Measurements from ENCODE around the gene MRRF. TPM values are rescaled to one million over a fixed set of nuclear protein-coding genes. Genes with fewer than 3 reads are reported as not detected.

MRRF gene
- total RNA-seq, 4 donors from 2014 or later = 33.2 to 55.7 (median 47.2) TPM

GRCh38 chr9:122376796-122377195, 112.1 kb downstream of the MRRF start:
- Histone ChIP-seq H3K36me3 (no peaks in the 10 kb centered on the region), H3K9me3 (no peaks in the 10 kb centered on the region), H3K27me3 (no peaks in the 10 kb centered on the region), H3K27ac (no peak overlapping the region), H3K4me1 (peaks cover 8% of the 10 kb centered on the region in 2 donors), H3K4me3 (no peak overlapping the region)
- no peak for ATAC-seq
- DNase-seq = no peak
- TF ChIP-seq, protein P1, sequence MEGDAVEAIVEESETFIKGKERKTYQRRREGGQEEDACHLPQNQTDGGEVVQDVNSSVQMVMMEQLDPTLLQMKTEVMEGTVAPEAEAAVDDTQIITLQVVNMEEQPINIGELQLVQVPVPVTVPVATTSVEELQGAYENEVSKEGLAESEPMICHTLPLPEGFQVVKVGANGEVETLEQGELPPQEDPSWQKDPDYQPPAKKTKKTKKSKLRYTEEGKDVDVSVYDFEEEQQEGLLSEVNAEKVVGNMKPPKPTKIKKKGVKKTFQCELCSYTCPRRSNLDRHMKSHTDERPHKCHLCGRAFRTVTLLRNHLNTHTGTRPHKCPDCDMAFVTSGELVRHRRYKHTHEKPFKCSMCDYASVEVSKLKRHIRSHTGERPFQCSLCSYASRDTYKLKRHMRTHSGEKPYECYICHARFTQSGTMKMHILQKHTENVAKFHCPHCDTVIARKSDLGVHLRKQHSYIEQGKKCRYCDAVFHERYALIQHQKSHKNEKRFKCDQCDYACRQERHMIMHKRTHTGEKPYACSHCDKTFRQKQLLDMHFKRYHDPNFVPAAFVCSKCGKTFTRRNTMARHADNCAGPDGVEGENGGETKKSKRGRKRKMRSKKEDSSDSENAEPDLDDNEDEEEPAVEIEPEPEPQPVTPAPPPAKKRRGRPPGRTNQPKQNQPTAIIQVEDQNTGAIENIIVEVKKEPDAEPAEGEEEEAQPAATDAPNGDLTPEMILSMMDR (IDR thresholded peaks at IDR 0.05 in 4 of 5, conservative IDR thresholded peaks at IDR 0.05 in 1 of 5) = no peak
- TF ChIP-seq POLR2A (IDR thresholded peaks at IDR 0.05) = no peak
- in situ Hi-C loops (cut with MboI; ENCODE audit: low sequenced_read_pairs in 4 of 4) (no loop called here), intact Hi-C loops (cut with DNase I; ENCODE audit: low total_unique reads) (no loop called here)

GRCh38 chr9:122377241-122378164, 112.8 kb downstream of the MRRF start:
- ATAC-seq (no peak), DNase-seq (no peak)
- no peaks in the 10 kb centered on the region for H3K36me3 ChIP-seq
- no peak overlapping the region for H3K4me3 ChIP-seq
- intact Hi-C loops (cut with DNase I; ENCODE audit: low total_unique reads) (no loop called here), in situ Hi-C loops (cut with MboI; ENCODE audit: low sequenced_read_pairs in 4 of 4) (no loop called here)
- peaks cover 8% of the 10 kb centered on the region in 2 donors for H3K4me1 ChIP-seq
- TF ChIP-seq POLR2A (IDR thresholded peaks at IDR 0.05) = no peak
- TF ChIP-seq, protein P1 (IDR thresholded peaks at IDR 0.05 in 4 of 5, conservative IDR thresholded peaks at IDR 0.05 in 1 of 5) = no peak
- no peaks in the 10 kb centered on the region for H3K9me3 ChIP-seq
- no peak overlapping the region for H3K27ac ChIP-seq
- H3K27me3 ChIP-seq = no peaks in the 10 kb centered on the region

DNA sequence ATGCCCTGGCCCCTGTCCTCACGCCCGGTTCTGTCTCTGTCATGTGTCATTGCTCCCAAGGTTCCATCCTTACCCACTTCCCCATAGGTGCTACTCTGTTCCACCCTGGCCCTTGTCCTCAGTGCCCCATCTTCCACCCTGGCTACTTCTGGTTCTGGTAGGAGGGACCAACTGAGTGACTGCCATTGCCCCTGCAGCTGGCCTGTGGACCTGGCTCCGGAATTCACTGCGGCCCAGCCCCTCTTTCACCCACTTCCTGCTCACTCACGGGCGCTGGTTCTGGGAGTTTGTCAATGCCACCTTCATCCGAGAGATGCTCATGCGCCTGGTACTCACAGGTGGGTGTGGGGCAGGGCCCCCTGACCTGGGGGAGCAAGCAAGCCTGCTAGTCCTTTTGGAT, 113.6 kb downstream of the MRRF start:
- intact Hi-C loops (cut with DNase I; ENCODE audit: low total_unique reads) = no loop called here
- Histone ChIP-seq H3K27me3 (no peaks in the 10 kb centered on the region), H3K27ac (no peak overlapping the region), H3K9me3 (no peaks in the 10 kb centered on the region), H3K4me3 (no peak overlapping the region), H3K4me1 (peaks cover 8% of the 10 kb centered on the region in 2 donors), H3K36me3 (no peaks in the 10 kb centered on the region)
- DNase-seq = no peak
- no peak for ATAC-seq
- in situ Hi-C loops (cut with MboI; ENCODE audit: low sequenced_read_pairs in 4 of 4) = no loop called here
- TF ChIP-seq, protein P1 (IDR thresholded peaks at IDR 0.05 in 4 of 5, conservative IDR thresholded peaks at IDR 0.05 in 1 of 5) = no peak
- no peak for TF ChIP-seq POLR2A (IDR thresholded peaks at IDR 0.05)

DNA sequence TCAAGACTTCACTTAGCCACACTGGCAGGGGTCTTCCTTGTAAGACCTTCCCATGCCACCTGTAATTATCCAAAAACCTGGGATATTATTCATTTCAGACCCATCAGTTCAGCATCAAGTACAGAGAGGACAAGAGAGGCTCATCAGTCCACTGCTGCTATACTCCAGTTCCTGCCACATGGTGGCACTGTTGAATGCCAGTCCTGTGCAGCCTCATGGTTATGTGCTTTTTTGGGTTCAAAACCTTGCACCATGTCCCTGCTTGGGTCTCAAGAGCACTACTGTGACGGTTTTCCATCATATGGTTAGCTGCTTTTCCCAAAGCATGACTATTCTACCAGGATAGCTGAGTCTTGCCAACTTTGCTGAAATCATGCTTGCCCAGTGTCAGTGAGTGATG, 114.7 kb downstream of the MRRF start:
- H3K4me1 ChIP-seq = peaks cover 8 to 14% of the 10 kb centered on the region in 2 donors
- H3K4me3 ChIP-seq = no peak overlapping the region
- DNase-seq (no peak), ATAC-seq (no peak)
- in situ Hi-C loops (cut with MboI; ENCODE audit: low sequenced_read_pairs in 4 of 4) (no loop called here), intact Hi-C loops (cut with DNase I; ENCODE audit: low total_unique reads) (no loop called here)
- H3K9me3 ChIP-seq = no peaks in the 10 kb centered on the region
- H3K36me3 ChIP-seq = no peaks in the 10 kb centered on the region
- TF ChIP-seq, protein P1 (IDR thresholded peaks at IDR 0.05 in 4 of 5, conservative IDR thresholded peaks at IDR 0.05 in 1 of 5) = peak in 1 of 5 experiments; percentile 17
- no peak for TF ChIP-seq POLR2A (IDR thresholded peaks at IDR 0.05)
- no peaks in the 10 kb centered on the region for H3K27me3 ChIP-seq
- no peak overlapping the region for H3K27ac ChIP-seq
